ENCODE measurements around the gene D2HGDH. TPM values are rescaled to one million over a fixed set of nuclear protein-coding genes. Genes with fewer than 3 reads are reported as not detected.
A peak's percentile ranks its signal among the peaks of the same experiment; 100 is the strongest.

Gene D2HGDH
- total RNA-seq, 1 donor from 2014 or later: 34.8 TPM

GRCh38 chr2:241720560-241720959, 13.9 kb upstream of the D2HGDH start:
- no peak for TF ChIP-seq CTCF (IDR thresholded peaks at IDR 0.05; ENCODE audit: unreplicated experiment)
- Mint-ChIP-seq H3K27ac (no peak overlapping the region), H3K4me3 (ENCODE audit: low read depth) (no peak overlapping the region), H3K27me3 (no peaks in the 10 kb centered on the region), H3K36me3 (ENCODE audit: insufficient read depth) (peaks cover 50% of the 10 kb centered on the region), H3K4me1 (ENCODE audit: low read depth) (no peaks in the 10 kb centered on the region), H3K9me3 (ENCODE audit: low read depth) (peaks cover 3% of the 10 kb centered on the region)
- no peak for DNase-seq (ENCODE audit: low spot score, unreplicated experiment)

- H3K27ac Mint-ChIP-seq: peak overlapping the region; percentile 88
- H3K9me3 Mint-ChIP-seq (ENCODE audit: low read depth): peaks cover 3% of the 10 kb centered on the region
- H3K4me3 Mint-ChIP-seq (ENCODE audit: low read depth): no peak overlapping the region
- TF ChIP-seq CTCF (IDR thresholded peaks at IDR 0.05; ENCODE audit: unreplicated experiment): no peak
- no peaks in the 10 kb centered on the region for H3K4me1 Mint-ChIP-seq (ENCODE audit: low read depth)
- DNase-seq (ENCODE audit: low spot score, unreplicated experiment): no peak
- no peaks in the 10 kb centered on the region for H3K27me3 Mint-ChIP-seq
- H3K36me3 Mint-ChIP-seq (ENCODE audit: insufficient read depth): peaks cover 50% of the 10 kb centered on the region
Observed at GRCh38 chr2:241721852-241722251, 12.6 kb upstream of the D2HGDH start.

- Mint-ChIP-seq H3K27me3 (no peaks in the 10 kb centered on the region), H3K4me3 (ENCODE audit: low read depth) (no peak overlapping the region), H3K27ac (no peak overlapping the region), H3K36me3 (ENCODE audit: insufficient read depth) (peaks cover 48% of the 10 kb centered on the region), H3K4me1 (ENCODE audit: low read depth) (no peaks in the 10 kb centered on the region), H3K9me3 (ENCODE audit: low read depth) (peaks cover 3% of the 10 kb centered on the region)
- DNase-seq (ENCODE audit: low spot score, unreplicated experiment): no peak
- TF ChIP-seq CTCF (IDR thresholded peaks at IDR 0.05; ENCODE audit: unreplicated experiment): no peak
Observed at GRCh38 chr2:241722896-241723454, 11.5 kb upstream of the D2HGDH start.

- DNase-seq (ENCODE audit: low spot score, unreplicated experiment): no peak
- H3K27me3 Mint-ChIP-seq: no peaks in the 10 kb centered on the region
- no peak overlapping the region for H3K27ac Mint-ChIP-seq
- peaks cover 47% of the 10 kb centered on the region for H3K36me3 Mint-ChIP-seq (ENCODE audit: insufficient read depth)
- TF ChIP-seq CTCF (IDR thresholded peaks at IDR 0.05; ENCODE audit: unreplicated experiment): peak; percentile 28
- H3K9me3 Mint-ChIP-seq (ENCODE audit: low read depth): peaks cover 3% of the 10 kb centered on the region
- no peak overlapping the region for H3K4me3 Mint-ChIP-seq (ENCODE audit: low read depth)
- H3K4me1 Mint-ChIP-seq (ENCODE audit: low read depth): no peaks in the 10 kb centered on the region
Observed at GRCh38 chr2:241724259-241724974, 10.0 kb upstream of the D2HGDH start.

- H3K27ac Mint-ChIP-seq: peak overlapping the region; percentile 76
- no peak for TF ChIP-seq CTCF (IDR thresholded peaks at IDR 0.05; ENCODE audit: unreplicated experiment)
- no peaks in the 10 kb centered on the region for H3K4me1 Mint-ChIP-seq (ENCODE audit: low read depth)
- H3K9me3 Mint-ChIP-seq (ENCODE audit: low read depth): peaks cover 3% of the 10 kb centered on the region
- DNase-seq (ENCODE audit: low spot score, unreplicated experiment): no peak
- H3K36me3 Mint-ChIP-seq (ENCODE audit: insufficient read depth): peaks cover 45% of the 10 kb centered on the region
- H3K27me3 Mint-ChIP-seq: no peaks in the 10 kb centered on the region
- no peak overlapping the region for H3K4me3 Mint-ChIP-seq (ENCODE audit: low read depth)
Observed at GRCh38 chr2:241724975-241725870, 9.2 kb upstream of the D2HGDH start.

Data from progenitor cell of endocrine pancreas (in vitro differentiated cells).